HG02678 (cell line): ENCODE data around the gene ARHGAP8.
"Not testable (repeated sequence)": the region's sequence is repeated elsewhere in the genome, so short reads cannot be mapped to it uniquely, and the experiment has no call there.

ENCODE experiments used
- ATAC-seq: cut with Tn5 transposase; IDR thresholded peaks from one replicate; pipeline ENCODE4 v1.9.1; 2021; ENCODE audit warnings: mild to moderate bottlenecking, moderate library complexity; ENCODE audit not compliant: unreplicated experiment

The ARHGAP8 gene

DNA sequence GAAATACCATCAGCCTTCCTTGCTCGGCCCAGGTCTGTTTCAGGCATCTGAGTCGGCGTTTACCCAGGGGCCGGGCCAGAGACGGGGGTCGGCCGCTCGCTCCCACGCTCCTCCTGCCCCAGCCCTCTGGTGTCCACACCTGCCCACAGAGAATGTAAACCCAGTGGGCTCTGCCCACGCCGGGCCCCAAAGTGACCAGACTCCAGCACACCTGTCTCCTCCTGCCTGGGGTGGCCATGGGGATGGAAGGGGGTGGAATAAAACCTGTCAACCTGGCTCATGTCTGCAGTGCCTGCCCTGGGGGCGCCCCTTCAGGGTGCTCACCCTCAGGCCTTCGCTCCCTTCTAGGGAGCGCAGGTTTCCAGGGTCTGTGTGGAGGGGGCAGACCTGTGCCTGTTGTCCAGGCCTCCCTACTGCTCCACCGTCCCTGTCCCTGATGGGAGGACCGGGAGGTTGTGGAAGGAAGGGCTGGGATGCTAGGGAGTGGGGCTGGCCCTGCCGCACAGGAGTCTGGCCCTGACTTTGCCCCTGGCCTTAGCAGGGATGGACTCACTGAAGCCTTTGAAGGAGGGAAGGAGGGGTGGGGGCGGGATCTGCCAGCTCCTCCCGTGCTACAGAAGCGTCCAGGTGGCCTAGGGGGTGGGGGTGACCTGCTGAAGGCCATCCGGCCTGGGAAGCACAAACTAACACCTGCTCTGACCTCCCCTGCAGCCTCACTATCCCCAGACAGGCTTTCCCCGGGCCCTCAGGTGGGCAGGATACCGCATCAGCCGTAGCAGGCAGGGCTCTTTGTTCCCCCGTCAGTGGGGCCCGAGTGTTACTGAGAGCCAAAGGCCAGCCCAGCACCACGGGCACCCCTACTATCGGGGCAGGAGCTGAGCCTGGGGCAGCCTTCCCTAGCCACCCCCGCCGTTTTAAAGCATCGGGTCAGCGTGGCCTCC, 14.7 kb upstream of the ARHGAP8 start:
- no peak for ATAC-seq

DNA sequence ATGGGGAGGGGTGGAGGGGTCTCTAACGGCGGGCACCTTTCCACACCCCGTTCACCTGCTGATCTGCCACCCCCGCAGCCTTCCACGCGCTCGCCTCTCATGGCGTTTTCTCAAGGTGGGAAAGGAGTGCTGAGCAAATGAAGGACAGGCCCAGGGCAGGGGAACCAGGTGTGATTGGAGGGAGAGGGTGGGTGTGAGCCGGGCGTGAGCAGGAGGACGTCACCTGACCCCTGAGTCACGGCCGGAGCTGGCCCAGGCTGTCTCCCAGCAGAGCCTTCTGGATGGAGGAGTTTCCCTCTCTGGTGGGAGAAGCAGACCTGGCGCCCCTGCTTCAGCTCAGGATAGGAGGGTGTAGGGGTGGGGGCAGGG, 14.0 kb upstream of the ARHGAP8 start:
- ATAC-seq: no peak

DNA sequence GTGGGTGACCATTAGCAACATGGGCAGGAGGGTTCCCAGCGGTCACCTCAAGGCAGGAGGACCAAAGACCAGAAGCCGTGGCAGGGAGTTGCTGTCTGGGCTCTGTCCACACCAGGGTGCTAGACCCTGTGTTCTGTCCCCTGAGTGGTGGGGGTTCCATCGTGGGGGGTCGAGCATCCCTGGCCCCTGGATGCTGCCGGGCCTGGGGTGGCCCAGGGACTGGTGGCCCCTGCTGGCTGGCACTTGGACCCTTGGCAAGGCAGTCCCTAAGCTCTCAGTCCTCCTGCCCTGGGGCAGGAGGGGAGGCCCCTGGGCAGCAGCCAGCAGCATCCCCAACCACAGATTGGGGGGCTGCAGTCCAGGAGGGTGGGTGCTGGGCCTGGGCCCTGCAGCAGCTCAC, 13.4 kb upstream of the ARHGAP8 start:
- no peak for ATAC-seq

DNA sequence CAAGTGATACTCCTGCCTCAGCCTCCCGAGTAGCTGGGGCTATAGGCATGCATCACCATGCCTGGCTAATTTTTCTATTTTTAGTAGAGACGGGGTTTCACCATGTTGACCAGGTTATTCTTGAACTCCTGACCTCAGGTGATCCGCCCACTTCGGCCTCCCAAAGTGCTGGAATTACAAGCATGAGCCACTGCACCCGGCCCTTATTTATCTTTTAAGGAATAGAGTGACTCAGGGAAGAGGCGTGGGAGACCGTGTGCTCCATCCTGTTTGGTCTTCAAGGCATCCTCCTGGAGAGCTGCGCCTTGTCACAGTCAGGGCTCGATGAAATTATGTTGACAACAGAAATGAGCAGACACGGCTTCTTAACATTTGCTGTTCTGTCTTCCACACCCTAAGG, 12.7 kb upstream of the ARHGAP8 start:
- not testable (repeated sequence) for ATAC-seq

DNA sequence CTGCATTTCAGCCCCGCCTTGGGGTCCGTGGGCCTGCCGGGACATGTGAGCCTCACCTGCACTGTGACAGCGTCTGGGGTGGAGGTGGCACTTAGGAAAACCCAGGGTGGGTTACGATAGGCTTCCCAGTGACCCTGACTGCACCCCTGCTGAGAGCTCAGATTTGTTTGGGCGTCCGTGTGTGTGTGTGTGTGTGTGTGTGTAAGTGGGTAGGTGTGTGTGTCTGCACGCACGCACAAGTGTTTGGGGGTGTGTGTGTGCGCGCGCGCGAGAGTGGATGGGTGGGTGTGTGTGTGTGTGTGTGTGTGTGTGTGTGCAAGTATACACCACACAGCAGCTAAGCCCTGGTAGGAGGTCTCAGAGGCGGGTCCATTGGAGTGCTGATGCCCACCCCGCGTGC, 12.1 kb upstream of the ARHGAP8 start:
- ATAC-seq: no peak

DNA sequence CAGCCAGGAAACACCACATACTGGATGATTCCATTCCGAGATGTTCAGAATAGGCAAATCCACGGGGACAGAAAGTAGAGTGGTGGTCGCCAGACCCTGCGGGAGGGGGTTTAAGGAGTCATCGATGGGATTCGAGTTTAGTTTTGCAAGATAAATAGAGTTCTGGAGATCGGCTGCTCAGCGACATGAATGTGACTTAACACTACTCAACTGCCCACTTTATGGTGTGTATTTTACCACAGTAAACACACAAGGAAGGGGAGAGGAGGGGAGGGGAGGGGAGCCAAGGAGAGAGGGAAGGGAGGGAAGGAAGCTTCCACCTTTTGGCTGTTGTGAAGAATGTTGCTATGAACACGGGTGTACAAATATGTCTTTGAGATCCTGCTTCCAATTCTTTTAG, 10.4 kb upstream of the ARHGAP8 start:
- no peak for ATAC-seq

DNA sequence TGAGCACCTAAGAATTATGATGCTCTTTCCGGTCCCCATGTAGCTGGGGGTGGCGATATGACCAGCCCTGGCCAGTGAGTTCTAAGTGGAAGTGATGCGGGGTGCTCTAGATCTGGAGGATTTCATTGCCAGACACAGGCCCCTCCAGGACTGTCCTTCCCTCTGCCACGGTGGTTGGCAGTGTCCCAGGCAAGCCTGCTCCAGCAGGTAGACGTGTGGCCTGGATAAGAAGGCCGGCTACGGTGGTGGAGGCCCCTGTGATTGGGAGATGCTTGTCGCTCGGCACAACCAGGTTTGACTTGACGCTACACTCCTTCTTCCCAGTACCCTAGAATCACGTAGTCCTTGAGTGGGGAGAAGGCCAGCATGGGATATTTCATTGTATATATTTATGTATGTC, 9.1 kb upstream of the ARHGAP8 start:
- no peak for ATAC-seq

DNA sequence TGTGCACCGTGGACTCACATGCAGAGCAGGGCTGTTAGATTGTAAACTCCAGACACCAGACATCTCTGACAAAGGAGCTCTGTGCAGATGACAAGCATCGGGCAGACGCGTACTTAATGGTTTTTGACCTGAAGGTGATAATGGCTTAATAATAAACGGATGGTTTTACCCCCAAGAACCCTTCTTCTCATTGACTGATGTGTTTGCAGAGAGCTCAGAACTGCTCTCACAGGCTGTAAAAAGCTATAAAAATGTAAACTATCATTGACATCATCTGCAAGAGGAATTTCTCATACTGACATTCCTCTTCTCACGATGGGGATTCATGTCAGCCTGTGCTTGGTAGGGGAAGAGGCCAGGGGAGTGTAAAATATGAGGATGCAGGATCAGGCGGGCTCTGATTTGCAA, 8.6 kb upstream of the ARHGAP8 start:
- ATAC-seq: no peak

DNA sequence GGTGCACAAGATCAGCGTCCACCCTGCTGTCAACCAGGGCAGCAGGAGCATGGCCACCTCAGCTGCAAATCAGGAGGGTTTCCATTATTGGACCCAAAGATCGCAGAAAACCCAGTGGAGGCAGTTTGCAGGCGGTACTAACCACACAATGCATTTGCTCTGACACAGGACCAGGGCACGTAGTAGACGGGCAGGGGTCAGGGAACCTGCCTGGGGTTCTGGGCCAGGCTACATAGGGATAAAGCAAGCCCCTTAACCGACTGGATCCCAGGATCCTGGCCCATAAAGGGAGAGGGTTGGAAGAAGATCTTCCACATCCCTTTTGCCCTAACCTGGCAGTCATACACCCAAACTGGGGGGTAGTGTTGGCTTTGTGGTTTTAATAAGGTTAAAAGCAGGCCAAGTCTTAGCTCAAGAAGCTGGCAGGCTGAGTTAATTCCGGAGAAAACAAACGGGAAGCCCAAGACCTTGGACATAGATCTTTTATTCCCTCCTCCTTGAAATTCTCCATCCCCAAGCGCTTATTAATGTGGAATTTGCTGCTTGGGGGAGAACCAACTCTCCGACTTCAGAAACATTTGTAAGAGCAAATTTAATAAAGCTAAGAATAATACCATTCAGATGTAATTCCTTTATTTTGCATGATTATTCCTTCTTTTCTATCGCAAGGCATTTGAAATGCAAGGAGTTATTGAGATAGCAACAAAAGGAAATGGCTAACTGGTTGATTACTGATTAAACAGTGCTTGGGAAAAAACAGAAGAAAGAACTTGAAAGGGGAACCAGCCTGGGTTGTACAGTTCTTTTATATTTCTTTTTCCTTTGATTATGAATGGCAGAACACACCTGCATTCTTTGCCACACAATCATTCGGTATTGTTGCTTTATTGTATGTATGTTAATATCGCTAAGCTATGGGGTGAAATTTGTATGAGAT, 6.3 kb upstream of the ARHGAP8 start:
- no peak for ATAC-seq

DNA sequence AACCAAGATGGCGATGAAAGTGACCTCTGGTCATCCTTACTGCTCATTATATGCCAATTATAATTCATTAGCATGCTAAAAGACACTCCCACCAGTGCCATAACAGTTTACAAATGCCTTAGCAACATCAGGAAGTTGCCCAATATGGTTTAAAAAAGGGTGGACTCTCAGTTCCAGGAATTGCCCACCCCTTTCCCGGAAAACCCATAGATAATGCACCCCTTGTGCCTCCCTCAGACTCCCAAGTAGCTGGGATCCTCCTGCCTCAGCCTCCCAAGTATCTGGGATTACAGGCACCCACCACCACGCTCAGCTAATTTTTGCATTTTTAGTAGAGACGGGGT, 4.6 kb upstream of the ARHGAP8 start:
- ATAC-seq: not testable (repeated sequence)

DNA sequence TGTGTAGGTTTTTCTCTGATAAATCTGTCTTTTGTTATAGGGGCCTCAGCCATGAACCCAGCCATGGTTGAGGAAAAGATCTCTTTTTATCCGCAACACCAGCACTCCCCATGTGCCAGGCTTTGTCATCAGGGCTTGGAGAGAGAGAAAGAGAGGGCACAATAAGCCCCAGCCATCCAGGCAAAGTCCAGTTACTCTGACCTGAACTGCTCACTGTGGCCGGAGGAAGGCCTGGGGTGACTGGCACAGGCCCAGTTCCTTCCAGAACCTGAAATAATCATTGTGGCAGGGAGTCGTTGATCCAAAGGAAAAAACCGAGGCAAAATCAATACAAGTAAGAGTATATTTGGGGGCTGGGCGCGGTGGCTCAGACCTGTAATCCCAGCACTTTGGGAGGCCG, 3.9 kb upstream of the ARHGAP8 start:
- ATAC-seq: no peak

DNA sequence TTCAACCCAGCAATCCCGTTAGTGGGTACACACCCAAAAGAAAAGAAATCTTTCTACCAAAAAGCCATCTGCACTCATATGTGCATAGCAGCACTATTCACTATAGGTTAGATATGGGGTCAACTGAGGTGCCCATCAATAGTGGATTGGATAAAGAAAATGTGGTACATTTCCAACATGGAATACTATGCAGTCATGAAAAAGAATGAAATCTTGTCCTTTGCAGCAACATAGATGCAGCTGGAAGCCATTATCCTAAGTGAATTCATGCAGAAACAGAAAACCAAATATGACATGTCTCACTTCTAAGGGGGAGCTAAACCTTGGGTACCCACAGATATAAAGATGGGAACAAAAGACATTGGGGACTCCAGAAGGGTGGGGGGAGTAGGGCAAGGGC, 1.9 kb upstream of the ARHGAP8 start:
- no peak for ATAC-seq

DNA sequence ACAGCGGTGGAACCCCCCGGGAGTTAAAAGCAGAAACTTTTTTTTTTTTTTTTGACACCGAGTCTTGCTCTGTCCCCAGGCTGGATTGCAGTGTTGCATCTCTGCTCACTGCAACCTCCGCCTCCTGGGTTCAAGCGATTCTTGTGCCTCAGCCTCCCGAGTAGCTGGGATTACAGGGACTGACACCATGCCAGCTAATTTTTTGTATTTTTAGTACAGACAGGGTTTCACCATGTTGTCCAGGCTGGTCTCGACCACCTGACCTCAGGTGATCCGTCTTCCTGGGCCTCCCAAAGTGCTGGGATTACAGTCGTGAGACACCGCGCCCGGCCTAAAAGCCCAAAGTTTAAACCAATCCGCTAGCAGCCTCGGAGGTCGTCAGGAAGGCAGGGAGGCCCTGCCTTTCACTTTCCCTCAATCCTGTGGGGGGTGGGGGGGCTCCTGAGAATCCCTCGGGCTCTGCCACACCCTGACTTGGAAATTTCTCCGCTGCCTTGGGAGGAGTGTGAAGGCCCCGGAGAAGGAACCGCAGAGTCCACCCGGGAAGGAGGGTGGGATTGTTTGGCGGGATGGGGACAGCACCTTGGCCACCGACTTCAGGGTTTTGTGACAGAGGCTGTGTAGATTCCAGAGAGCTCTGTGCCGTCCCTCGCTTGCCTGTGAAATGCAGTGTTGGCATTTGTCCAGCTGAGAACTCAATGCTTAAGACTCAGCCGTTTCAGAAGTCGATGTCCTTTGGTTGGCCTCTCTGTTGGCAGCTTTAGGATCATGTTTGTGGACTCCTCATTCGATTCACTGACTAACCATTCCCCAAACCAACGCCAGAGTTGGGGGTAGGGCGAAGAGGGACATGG, 1.0 kb downstream of the ARHGAP8 start:
- ATAC-seq: no peak

DNA sequence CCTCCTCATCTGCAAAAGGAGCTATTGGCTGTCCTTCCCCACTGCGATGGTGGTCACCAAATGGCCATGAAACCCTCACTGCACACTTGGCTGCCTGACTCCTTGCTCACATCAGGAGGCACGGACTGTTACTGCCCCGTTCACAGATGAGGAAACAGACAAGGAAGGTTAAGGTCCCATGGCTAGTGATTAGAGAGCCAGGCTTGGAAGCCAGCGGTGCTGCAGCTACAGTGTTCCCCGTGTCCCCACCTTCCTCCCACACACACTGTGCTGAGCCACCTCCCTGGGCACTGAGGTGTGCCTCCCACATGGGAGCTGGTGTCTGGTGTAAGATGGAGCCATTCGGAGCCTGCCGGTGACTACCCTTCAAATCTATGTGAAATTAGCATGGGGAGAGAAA, 2.6 kb downstream of the ARHGAP8 start:
- no peak for ATAC-seq

DNA sequence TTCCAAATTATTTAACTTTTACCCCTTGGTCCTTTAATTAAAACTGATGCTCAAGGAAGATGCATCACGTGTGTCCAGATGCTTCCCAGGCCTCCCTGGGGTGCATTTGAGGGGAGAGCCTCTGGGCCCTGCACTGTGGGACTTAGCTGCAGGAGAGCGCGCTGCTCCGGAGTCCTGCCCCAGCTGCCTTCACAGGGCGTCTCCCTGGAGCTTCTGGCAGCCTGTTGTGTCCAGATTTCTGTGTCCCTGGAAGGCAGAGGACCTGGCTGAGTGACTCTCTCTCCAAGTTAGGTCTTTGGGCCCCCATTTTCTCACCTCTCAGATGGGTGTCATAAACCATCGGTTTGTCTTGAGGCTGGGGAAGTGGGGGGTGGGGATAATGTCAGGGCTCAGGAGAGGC, 3.0 kb downstream of the ARHGAP8 start:
- no peak for ATAC-seq

DNA sequence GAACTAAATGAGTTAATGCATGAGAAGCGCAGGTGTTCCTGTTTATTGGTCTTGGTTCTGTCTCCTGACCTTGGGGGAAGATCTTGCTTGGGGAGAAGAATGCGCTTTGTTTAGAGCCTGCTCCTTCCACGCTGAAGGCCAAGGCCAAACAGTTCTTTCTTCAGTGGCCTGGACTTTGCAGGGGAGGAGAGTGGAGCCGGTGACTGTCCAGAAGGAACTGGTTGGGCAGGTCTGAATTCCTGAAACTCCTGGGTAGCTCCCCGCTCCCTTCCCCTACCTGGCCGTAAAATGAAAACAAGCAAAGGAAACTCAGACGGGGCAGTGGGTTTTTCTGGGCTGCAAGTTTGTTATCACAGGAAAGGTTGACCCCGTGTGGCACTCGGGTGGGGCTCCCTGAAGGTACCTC, 3.6 kb downstream of the ARHGAP8 start:
- no peak for ATAC-seq

DNA sequence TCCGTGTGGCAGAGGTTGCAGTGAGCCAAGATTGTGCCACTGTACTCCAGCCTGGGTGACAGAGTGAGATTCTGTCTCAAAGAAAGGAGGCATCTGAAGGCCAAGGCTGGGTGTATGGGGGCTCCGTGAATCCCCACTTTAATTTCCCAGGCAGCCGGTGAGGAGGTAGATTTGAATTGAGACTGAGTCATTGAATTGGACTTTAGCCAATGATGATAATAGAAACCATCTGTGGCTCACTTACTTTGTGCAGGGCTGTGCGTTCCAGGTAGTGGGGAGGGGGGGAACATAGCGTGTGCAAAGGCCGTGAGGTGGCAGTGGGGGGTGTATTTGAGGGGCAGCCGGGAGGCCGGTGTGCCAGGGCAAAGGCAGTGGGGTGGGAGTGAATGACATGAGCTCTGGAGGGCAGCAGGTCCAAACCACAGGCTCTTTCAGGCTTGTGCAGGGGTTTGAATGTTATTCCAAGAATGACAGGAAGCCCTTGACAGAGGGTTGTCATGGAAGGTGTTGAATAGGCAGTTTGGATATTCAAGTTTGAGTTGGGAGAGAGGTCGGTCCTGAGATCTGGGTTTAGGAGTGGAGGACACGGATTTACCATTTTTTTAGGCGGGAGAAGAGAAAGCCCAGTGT, 6.1 kb downstream of the ARHGAP8 start:
- ATAC-seq: no peak

DNA sequence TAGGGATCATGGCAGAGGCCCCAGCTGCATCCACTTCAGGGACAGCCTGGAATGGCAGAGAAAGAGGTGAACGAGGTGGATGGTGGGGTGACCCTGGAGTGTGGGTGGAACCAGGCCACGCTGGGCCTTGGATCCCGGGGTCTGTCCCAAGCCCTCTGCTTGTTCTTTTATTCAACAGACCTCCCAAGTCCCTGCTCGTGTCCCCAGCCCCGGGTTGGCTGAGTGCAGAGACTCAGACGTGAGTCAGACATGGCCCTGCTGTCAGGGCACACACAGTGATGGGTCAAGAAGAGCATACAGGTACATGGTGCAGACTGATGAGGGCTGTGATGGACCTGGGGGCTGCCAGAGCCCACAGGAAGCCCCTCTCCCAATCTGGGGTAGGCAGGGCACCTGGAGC, 6.6 kb downstream of the ARHGAP8 start:
- ATAC-seq: no peak

DNA sequence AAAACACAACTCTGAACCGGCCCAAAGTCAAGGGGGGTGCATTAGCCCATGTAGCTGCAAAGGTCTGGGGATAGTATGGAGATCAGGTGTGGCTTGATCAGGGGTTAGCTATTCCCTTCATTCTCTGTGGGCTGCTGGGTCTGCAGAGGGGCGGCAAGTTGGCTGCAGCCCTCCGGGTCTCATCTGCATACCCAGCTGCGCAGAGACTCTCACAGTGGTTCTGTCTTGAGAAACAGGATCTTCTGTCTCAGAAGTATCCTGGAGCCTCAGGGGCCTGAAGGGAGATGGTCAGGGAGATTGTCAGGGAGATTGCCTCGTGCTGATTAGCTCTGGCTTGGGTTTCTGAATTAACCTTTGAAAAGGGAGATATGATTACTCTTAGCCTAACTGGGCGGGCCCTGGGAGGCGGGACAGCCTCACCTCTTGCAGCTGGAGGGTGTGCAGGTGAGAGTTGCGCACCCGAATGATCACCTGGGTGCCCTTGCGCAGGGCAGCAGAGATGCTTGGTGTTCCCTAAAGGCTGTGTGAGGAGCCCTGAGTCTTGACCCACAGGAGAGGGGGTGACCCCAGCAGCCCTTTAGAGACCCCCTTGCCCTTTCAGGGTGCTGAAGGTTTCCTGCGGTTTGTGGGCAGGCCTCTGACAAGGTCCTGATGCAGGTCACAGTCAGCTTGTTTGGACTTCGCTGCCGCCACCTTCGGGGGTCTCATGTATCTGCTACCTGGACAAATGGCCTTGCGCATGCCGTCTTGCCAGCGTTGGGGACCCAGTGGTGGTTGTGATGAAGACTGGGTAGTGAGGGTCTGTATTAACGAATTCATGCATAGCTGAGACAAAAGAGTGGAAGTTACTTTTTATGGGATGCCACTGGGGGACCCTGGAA, 7.3 kb downstream of the ARHGAP8 start:
- no peak for ATAC-seq

DNA sequence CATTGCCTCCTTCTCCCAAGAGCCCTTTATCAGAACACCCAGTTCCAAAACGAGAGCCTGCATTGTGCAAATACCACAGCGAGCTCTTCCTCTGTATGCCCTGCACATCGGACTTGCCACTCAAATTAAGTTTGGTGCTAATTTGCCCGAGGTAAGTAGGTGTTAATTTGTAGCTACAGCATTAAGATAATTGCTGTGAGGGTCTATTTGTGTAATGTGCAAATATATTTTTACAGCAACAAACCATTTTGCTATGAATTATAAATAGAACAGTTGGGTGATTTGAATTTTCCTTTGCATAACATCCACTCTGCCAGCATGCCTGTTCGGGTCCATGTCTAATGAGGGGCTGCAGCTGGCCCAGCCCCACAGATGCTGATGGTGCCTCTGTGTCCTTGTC, 8.1 kb downstream of the ARHGAP8 start:
- ATAC-seq: no peak
